Stimulated activated CD4-positive, alpha-beta T cell treated with anti-CD3 and anti-CD28 coated beads, Interleukin-15, amount 100 ng/mL, for 24 hours (primary cell): ENCODE results near the gene CLDN5.

Experiments used
- DNase-seq: peaks from one replicate; pipeline ENCODE4 v3.0.0-alpha.2; 2020

CLDN5 gene

DNA sequence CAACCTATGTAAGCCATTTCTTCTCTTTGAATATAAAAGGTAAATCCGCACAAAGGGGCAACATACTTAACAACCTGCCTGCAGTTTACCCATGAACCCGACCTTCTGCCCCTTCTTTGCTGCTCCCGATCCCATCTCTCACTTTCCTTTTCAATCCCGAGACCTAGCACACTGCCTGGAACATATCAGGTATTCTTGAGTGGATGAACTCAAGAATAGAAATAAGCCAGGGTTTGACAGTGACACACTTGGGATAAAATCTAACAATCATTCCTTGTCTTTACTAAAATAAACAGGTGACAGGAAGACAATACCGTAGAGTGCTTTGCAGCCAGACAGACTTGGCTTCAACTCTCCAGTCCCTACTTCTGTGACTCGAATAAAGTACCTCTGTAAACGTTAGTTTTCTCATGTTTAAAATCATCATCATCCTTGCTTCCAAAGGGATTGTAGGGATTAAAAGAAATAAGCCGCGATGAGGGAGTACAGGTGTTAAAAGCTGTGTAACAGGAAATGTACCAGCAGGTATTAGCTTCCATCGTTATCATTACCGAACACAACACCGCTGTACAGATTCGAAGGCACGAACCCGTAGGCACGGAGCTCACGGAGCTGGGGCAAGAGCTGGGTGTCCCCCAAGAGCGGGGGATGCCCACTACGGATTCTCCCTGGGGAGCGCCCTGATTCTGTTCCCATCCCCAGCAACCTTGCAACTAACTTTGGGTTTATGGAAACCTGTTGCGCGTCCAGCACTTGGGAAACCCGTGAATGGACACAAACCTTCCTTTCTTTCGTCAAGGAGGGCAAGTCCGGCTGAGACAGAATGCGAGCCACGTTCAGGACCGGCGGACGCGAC, 45.9 kb downstream of the CLDN5 start:
- peak; percentile 22 for DNase-seq

DNA sequence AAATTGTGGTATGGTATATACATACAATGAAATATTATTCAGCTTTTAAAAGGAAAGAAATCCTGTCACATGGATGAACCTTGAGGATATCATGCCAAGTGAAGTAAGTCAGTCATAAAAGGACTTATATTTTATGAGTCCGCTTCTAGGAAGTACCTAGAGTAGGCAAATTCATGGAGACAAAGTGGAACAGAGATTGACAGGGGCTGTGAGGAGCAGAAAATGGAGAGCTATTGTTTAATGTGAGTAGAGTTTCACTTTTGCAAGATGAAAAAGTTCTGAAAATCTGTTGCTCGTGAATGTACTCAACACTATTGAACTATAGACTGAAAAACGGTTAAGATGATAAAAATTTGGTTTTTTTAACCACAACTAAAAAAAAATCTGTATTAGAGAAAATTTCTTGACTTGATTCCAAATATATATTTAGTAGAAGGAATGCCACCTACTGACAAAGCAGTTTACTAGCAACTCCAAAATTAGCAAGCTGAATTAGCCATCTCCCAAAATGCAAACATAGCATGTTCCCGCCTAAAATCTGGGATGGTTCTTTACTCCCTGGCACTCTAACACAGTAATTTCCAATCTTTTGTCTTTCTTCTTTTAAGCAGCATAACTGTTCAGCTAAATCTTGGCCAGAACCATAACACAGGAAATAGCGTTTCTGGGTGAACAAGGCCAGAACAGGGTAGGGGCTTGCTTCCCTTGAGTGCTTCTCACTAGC, 46.7 kb downstream of the CLDN5 start:
- no peak for DNase-seq

DNA sequence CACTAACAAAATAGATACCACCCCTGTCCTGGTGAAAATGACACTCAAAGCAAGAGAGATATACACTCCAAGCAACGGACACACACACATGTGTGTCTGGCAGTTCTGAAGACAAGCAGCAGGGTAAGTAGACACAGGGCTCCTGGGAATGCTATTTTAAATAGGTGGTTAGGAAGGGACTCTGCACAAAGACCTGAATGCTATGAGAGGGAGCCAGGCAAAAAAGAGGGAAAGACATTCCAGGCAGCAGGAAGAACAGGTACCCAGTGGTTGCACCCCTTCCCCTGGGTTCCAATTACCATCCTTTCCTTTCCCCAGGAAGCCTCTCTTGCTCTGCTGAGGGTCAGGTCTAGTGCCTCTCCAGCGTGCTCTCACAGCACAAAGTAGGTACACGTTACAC, 48.2 kb downstream of the CLDN5 start:
- DNase-seq = no peak

DNA sequence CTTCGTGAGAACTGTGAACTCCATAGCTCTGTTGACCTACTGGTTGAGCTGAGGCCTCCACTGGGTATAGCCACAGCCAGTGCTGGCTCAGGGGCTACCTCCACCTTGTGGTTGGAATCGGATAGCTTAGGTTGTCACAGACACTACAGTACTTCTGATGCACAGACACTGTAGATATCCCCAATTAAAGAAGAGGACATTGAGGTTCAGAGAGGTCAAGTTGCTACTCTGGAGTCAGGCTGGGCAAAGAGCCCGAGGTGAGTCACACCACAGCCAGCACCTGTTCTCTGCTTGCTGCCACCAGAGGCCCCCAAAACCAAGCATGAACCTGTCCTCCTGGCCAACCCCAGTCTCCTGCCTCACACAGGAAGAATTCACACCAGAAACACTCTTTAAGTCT, 50.6 kb downstream of the CLDN5 start:
- DNase-seq = no peak
